ENCODE measurements around the gene ELMOD3.
"Not testable (repeated sequence)": the region's sequence is repeated elsewhere in the genome, so short reads cannot be mapped to it uniquely, and the experiment has no call there.

ELMOD3 gene

DNA sequence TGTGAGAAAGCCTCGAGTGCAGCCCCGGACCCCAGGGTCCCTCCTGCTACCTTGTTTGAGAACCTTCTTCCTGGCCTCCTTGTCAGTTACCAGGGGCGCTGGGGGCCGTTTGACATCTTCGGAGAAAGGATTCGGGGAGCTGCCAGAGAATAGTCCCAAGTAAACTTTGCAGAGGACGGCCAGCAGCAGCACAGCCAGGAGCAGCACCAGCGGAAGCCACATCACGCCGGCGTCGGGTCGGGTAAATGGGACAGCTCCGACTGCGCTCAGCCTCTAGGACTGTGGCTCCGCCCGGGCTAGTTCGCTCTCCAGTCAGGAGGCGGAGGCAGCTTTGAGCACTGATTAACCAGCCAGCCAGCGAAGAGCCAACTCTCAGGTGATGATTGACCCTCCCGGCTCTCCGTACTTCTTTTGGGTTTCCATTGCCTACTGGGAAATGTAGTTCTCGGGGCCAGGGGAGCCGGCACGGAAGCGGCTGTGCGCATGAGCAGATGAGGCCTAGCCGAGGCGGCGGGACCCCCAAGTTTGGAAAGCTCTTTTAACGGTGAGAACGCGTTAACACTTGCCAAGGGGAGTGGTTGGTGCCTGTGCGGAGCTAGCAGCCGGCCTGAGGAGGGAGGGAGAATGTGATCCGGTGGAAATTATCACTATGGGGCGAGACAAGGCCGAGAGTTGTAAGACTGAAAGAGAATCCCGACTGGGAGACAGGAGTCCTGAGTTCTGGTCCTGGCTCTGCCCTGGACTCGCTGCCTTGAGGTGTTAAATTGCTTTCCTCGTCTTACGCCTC lies at the start of gene ELMOD3, which contains the start of gene RETSAT:
TSS of gene ELMOD3 (plus strand) at position 484 of the 787 bp plus-strand sequence. CDS start 2,430 bp downstream, outside the sequence.
TSS of gene RETSAT (minus strand) at position 243 of the 787 bp plus-strand sequence. CDS start at position 222, 21 bp downstream.
- DNase-seq (ENCODE audit: low spot score) = peak; percentile 99

DNA sequence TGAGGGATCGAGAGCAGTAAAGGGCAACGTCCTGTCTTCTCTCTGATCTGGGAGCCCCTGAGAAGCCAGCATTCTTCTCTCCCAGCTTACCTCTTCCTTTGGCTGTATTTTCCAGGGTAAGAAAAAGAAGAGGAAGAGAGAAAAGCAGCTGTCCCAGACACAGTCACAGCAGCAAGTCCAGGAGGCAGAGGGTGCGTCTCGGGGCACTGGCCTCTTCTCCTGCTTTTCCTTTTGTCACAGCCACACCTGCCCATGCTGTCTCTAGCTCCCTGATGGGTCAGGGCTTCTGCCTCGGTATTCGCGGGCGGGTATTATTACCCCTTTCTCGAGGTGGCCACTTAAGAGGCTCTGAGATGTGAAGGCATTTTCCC lies 47.1 kb upstream of the ELMOD3 start:
- DNase-seq (ENCODE audit: low spot score) = no peak

DNA sequence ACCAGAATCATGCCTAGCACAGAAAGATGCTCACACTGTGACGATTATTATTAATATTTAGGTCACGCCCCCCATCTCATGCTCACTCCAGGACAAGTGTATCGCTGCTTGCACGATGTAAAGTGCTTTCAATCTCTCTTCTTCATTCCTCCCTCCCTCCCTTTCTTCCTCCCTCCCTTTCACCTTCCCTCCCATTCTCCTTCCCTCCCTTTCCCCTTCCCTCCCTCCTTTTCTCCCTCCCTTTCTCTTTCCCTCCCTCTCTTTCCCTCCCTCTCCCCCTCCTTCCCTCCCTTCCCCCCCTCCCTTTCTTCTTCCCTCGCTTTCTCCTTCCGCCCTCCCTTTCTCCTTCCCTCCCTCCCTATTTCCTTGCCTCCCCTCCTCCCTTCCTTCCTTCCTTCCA lies 46.4 kb upstream of the ELMOD3 start:
- no peak for DNase-seq (ENCODE audit: low spot score)

DNA sequence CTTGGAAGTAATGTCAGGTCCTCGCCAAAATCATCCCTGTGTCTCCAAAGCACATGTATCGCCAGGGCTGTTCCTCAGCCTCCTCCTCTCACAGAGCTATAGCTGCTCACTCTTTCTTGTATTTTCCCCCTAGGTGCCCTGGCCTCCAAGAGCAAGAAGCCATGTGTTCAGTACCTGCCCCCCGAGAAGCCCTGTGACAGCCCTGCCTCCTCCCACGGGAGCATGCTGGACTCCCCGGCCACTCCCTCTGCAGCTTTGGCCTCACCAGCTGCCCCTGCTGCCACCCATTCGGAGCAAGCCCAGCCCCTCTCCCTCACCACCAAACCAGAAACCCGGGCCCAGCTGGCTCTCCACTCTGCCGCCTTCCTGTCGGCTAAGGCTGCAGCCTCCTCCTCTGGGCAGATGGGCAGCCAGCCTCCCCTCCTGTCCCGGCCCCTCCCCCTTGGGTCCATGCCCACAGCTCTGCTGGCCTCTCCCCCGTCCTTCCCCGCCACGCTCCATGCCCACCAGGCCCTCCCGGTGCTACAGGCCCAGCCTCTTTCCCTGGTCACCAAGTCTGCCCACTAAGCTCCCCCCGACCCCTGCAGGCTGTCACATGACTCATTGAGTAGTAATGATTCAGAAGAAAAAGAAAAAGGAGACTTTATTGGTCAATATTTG lies 45.5 kb upstream of the ELMOD3 start:
- DNase-seq (ENCODE audit: low spot score) = no peak

DNA sequence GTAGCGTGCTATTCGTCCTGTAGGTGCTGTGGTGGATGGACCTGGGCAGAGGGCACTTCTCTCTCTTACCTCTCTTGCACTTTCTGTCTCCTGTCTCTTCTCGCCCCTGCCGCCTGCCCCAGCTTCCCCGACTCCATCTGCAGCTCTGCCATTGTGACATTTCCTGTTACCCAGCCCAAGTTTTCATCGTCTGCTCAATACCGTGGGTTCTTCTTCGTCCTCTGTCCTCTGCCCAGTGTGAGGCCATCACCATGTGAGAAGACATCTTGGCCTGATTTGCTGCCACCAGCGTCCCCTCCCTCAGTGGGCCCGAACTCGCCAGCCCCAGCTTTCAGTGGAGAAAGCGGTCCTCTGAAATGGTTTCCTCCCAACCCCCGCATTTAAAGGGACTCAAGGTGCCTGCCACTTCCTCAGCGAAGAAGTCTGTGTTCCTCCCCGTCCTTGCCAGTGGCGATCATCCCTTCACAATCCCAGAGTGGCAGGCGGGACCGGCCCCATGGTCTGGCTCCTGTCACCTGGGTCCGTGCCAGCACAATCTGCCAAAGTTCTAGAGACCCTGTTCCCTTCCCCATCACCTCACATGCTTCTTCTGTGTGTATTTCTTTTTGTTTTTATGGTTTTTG lies 44.8 kb upstream of the ELMOD3 start:
- DNase-seq (ENCODE audit: low spot score) = no peak

DNA sequence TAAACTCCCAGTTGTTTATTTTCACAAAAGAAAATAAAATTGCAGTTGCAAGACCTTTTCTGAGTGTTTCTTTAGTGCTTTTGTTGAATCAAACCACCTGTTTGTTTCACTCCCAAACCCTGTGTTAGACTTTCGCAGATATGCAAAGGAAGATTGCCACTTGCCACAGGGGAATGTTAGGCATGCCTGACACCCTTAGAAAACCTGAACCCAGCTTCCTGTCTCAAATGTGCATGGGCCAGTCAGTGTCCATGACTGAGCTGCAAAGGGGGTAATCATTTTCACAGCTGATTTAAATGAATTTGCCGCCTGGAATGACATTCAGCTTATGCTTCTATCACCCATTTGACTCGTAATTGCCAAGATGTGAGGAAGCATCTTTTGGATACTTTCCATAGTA lies 44.2 kb upstream of the ELMOD3 start:
- no peak for DNase-seq (ENCODE audit: low spot score)

DNA sequence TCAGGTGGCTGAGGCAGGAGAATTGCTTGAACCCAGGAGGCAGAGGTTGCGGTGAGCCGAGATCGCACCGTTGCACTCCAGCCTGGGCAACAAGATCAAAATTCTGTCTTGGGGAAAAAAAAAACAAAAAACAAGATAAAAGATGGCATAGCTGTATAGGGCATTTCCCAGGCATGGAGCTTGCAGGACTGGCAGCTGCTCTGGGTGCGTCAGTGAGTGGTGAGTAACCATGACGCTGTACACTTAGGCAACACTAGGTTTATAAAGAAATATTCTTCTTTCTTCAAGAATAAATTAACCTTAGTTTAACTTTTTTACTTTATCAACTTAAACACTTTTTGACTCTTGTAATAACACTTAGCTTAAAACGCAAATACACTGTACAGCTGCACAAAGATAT lies 42.2 kb upstream of the ELMOD3 start:
- no peak for DNase-seq (ENCODE audit: low spot score)

DNA sequence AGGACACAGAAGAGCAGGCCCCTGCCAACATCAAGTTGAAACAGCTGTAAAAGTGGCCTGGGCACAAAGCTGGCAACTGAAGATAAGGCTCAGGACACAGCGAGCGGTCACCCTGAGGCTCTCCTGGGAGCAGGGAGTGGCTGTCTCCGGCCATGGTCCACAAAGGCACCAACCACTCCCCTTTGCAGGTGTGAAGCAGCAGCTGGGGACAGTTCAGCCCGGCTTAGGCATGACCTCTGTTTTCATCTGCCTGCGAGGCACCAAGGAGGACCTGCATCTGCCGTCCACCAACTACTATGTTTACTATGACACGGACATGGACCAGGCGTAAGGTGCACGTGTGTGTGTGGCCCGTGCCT lies 39.7 kb upstream of the ELMOD3 start:
- no peak for DNase-seq (ENCODE audit: low spot score)

DNA sequence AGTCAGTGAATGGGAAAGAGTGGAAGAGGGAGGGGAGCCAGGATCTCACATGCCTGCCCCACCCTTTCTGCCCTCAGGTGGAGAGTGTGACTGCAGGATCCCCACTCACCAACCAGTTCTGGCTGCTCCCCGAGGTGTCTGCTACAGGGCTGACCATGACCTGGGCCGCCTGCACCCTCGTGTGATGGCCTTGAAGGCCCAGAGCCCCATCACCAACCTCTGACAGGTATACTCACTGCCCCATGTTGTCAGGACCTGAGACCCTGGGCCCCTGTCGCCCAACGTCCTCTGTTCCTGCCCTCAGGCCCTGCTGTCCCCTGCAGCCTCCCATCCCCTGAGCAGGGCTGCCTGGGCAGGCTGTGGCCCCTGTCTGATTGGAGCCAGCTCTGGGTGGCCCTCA lies 38.6 kb upstream of the ELMOD3 start:
- not testable (repeated sequence) for DNase-seq (ENCODE audit: low spot score)

DNA sequence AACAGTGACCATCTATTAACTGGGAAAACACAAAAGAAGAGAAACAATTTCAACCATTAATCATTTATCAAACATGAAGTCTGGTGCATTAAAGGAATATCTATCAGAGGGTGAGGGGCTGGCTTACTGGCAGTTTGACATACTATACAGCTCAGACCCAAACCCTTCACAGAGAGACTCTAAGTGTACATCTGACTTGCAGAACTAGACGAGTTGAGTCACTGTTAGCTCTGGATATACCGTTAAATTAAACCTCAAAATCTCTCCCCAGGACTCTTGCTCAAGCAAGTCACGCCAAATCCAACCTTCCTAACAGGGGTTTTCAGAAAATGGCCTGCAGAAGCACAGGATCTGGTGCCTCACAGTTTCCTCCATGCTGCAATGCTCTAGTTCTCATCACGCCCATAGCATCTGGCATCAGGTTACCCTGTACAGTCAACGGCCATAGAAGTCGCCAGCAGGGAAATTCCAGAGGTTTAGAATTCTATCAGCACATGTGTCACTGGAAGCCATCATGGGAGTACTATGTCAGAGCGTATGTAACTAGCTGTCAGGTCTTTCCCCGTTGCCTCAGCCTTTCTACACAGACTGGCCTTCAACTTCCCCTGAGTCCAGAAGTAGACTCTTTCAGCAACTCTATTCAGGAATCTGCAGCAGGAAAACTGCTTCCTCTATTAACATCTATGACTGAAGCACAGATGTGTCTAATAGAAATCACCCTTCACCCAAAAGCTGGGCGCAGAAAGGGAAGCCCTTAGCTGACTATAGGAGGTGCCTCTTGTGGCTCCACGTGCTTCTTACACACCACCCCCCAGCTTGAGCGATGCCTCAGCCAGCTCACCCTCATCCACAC lies 36.1 kb upstream of the ELMOD3 start:
- DNase-seq (ENCODE audit: low spot score) = no peak

DNA sequence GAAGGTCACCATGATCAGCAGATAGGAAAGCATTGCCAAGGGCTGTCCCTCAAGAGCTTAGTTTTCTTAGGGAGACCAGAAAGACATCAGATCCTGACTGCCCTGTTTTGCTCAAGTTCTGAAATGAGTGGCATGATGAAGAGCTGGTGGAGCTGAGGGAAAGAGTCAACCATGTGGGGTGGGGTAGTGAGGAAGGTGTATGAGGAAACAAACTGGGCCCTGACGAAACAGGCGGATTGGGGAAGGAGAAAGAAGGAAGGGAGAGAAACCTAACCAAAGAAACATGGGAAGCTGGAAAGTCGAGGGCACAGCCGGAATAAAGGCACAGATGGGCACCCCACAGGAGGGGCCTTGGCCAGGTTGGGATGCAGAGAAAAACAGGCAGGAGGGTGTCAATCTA lies 34.8 kb upstream of the ELMOD3 start:
- no peak for DNase-seq (ENCODE audit: low spot score)

DNA sequence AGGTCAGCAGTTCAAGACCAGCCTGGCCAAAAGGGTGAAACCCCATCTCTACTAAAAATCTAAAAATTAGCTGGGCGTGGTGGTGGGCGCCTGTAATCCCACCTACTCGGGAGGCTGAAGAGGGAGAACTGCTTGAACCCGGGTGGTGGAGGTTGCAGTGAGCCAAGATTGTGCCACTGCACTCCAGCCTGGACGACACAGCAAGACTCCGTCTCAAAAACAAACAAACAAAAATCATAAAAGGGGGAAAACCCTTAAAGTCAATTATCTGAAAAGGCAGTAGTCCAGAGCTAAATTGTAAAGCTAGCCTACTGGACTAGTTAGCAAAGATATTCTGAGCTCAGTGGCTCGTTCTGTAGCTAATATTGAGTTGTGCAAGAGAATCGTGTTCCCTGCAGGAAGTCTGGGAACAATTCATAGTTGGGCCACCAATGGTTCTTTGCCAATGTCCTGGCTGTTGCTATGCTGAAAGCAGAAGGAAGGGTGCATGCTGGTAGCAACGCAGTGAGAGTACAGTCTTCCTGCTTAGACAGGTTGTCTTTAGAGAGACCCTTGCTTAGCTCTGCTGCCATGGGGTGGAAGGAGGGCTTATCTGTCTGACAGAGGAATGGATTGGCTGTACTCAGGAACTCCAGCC lies 31.1 kb upstream of the ELMOD3 start:
- DNase-seq (ENCODE audit: low spot score) = no peak

DNA sequence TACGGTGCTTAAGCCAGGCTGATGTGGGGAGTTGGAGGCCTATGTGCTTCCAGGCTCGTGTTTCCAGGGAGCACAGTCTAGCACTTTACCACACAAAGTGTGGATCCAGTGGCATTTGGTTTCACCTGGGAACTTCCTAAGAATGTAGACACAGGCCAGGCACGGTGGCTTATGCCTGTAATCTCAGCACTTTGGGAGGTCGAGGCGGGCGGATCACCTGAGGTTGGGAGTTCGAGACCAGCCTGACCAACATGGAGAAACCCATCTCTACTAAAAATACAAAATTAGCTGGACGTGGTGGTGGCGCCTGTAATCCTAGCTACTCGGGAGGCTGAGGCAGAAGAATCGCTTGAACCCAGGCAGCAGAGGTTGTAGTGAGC lies 30.6 kb upstream of the ELMOD3 start:
- not testable (repeated sequence) for DNase-seq (ENCODE audit: low spot score)

DNA sequence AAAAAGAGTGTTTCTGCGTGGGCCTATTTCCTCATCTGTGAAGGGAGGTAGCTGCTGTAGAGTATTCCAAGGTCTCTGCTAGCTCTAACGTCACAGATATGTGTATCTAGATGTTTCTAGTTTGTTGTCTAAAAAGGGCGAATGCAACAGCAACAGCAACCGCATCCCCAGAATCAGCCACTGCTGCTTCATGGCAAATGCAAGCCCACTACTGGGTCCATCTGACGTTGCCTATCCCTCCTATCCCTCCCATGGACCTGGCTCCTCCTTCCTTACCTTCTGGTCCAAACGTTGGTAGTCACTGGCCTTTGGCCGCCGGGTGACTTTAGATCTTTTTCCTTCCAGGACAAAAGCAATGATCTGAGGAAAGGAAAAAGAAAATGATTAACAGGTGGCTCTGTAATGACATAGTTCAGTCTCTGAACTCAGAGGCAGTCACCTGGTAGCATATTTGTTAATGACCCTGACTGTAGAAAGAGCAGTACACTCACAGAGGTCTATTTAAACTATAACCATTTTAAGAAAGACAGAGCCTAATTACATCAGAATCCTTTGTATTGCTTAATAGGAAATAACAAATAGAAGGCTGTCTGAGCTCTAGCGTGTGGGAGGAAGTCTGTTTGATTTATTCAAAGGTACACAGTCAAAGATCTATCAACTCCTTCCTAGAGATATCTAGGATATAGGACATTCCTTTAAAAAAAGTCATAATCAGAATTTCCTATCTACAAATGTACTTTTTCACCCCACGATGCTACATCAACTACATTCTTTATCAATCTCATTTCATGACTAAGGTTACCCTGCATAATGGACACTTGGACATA lies 29.7 kb upstream of the ELMOD3 start:
- no peak for DNase-seq (ENCODE audit: low spot score)

DNA sequence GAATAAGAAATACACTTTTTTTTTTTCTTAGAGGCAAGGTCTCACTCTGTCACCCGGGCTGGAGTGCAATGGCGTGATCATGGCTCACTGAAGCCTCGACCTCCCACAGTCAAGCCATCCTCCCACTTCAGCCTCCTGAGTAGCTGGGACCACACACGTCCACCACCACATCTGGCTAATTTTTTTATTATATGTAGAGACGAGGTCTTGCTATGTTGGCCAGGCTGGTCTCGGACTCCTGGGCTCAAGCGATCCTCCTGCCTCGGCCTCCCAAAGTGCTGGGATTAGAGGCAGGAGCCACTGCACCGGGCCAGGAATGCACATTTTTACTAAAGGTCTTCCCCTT lies 29.1 kb upstream of the ELMOD3 start:
- no peak for DNase-seq (ENCODE audit: low spot score)

DNA sequence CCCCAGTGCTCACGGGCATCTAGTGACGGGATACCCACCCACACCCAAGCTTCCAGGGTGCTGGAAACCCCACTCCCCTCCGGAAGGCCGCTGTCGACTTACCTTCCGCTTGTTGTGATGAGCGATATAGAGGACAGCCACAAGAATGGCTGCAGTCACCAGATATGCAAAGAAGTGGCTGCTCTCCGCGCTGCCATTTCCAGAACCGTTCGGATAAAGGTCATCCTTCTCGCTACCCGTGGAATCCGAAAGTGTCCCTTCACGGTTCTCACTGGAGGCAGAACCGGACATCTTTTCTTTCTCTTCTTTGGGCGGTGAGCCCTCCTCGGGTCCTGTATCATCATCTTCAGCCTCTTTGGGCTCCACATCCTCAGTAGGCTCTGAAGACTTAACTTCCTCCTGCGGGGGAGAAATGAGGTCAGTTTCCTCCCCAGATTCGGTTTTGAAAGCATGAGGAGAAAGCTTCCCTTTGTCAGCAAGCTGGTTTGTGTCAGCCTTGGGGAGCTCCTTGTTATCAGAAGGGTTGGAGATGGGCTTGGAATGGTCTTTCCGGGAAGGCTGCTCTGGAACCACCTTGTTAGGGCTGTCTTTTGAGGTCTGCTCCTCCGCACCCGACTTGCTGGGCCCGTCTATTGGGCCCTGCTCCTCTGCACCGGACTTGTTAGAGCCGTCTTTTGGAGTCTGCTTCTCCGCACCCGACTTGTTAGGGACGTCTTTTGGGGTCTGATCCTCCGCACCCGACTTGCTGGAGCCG lies 28.0 kb upstream of the ELMOD3 start:
- peak; percentile 78 for DNase-seq (ENCODE audit: low spot score)

DNA sequence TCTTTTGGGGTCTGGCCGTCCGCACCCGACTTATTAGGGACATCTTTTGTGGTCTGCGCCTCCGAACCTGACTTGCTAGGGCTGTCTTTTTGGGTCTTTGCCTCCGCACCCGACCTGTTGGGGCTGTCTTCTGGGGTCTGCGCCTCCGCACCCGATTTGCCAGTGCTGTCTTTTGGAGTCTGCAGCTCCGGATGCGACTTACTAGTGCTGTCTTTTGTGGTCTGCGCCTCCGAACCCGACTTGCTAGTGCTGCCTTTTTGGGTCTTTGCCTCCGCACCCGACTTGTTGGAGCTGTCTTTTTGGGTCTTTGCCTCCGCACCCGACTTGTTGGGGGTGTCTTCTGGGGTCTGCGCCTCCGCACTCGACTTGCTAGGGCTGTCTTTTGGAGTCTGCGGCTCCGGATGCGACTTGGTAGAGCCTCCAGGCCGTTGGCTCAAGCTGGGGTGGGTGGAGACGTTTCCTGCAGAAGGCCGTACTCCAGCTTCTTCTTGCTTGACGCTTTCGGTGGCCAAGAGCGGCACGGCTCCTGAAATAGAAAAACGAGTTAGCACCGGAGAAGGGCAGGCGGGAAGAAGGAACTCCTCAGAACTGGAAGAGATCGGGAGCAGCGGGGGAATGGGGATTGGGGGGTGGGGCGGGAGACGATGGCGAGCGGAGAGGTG lies 27.3 kb upstream of the ELMOD3 start:
- peak; percentile 62 for DNase-seq (ENCODE audit: low spot score)

DNA sequence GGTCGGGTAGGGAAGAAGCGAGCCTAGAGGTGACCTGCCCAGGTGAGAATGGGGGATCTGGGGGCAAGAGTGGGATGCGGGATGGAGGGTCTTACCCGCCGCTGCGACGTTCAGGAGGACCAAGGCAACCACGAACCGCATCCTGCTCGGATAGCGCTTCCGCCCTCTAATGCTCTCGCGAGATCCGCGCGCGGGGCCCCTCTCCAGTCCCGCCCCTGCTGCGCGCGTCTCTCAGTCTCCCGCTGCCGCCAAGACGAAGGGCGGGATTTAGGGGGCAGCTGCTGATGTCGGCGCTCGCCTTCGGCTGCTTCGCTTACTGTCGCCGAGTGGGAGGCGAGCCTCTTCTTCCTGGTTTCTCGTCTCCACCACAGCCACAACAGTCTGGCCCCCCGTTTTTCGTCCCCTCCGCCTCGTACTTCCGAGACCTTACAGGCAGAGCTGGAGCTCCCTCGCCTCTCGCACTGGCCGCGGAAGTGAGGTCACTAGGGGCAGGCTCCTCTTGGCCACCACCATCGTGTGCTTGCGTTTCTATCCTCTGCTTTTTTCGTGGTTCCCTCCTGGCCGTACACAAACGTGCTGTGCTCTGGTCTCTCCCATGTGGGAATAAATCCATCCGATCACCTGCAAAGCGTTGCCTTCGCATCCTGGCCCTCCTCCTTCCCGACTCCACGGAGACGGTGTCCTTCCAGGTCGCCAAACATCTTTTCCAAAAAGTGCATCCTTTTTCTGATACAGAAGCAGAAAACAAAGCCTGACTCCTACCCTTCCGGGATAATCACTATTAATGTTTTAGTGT lies 26.5 kb upstream of the ELMOD3 start, which contains the start of gene TGOLN2:
TSS of gene TGOLN2 (minus strand) at position 168 of the 796 bp plus-strand sequence. CDS start at position 141, 27 bp downstream.
- peak; percentile 95 for DNase-seq (ENCODE audit: low spot score)

DNA sequence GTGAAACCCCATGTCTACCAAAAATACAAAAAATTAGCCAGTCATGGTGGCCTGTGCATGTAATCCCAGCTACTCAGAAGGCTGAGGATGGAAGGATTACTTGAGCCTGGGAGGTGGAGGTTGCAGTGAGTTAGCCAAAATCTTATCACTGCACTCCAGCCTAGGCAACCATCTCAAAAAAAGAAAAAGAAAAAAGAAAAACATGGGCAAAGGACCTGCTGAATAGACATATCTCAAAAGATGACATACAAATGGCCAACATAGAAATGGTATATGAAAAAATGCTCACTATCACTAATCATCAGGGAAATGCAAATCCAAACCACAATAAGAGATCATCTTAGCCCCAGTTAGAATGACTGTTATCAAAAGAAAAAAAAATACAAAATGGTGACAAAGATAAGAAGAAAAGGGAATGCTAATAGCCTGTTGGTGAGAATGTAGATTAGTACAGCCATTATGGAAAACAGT lies 25.4 kb upstream of the ELMOD3 start:
- no peak for DNase-seq (ENCODE audit: low spot score)
